ENCODE results near the gene PDE4D.
"Not testable (repeated sequence)": the region's sequence is repeated elsewhere in the genome, so short reads cannot be mapped to it uniquely, and the experiment has no call there.

Gene PDE4D

GRCh38 chr5:59753599-59753998, 139.9 kb downstream of the PDE4D start:
- H3K4me3 ChIP-seq (ENCODE audit: low read length) = no peak overlapping the region
- DNase-seq (ENCODE audit: low read depth) = no peak
- no peak for TF ChIP-seq CTCF (IDR thresholded peaks at IDR 0.05; ENCODE audit: insufficient read depth, low read depth, low read length, missing control alignments)

GRCh38 chr5:59749782-59750520, 143.6 kb downstream of the PDE4D start:
- H3K4me3 ChIP-seq (ENCODE audit: low read length) = no peak overlapping the region
- no peak for TF ChIP-seq CTCF (IDR thresholded peaks at IDR 0.05; ENCODE audit: insufficient read depth, low read depth, low read length, missing control alignments)
- no peak for DNase-seq (ENCODE audit: low read depth)

- DNase-seq (ENCODE audit: low read depth); H3K4me3 ChIP-seq (ENCODE audit: low read length): not testable (repeated sequence)
Measured at GRCh38 chr5:59748036-59748663, 145.4 kb downstream of the PDE4D start.

- peak; percentile 79 for DNase-seq (ENCODE audit: low read depth)
- no peak overlapping the region for H3K4me3 ChIP-seq (ENCODE audit: low read length)
- TF ChIP-seq CTCF (IDR thresholded peaks at IDR 0.05; ENCODE audit: insufficient read depth, low read depth, low read length, missing control alignments) = no peak
Measured at GRCh38 chr5:59746241-59746765, 147.2 kb downstream of the PDE4D start.

GRCh38 chr5:59745415-59745863, 148.1 kb downstream of the PDE4D start:
- DNase-seq (ENCODE audit: low read depth) = peak; percentile 98

GRCh38 chr5:59744531-59744992, 149.0 kb downstream of the PDE4D start:
- H3K4me3 ChIP-seq (ENCODE audit: low read length) = no peak overlapping the region
- no peak for TF ChIP-seq CTCF (IDR thresholded peaks at IDR 0.05; ENCODE audit: insufficient read depth, low read depth, low read length, missing control alignments)
- DNase-seq (ENCODE audit: low read depth) = peak; percentile 82

More at GRCh38 chr5:59745415-59745863, 148.1 kb downstream of the PDE4D start:
- H3K4me3 ChIP-seq (ENCODE audit: low read length) = no peak overlapping the region
- TF ChIP-seq CTCF (IDR thresholded peaks at IDR 0.05; ENCODE audit: insufficient read depth, low read depth, low read length, missing control alignments) = no peak

- DNase-seq (ENCODE audit: low read depth) = no peak
- TF ChIP-seq CTCF (IDR thresholded peaks at IDR 0.05; ENCODE audit: insufficient read depth, low read depth, low read length, missing control alignments) = no peak
- H3K4me3 ChIP-seq (ENCODE audit: low read length) = no peak overlapping the region
Measured at GRCh38 chr5:59741599-59741998, 151.9 kb downstream of the PDE4D start.

Measured in epithelial cell of esophagus (primary cell).